ENCODE results near the gene ATG14.

GRCh38 chr14:55430024-55430690, 18.5 kb upstream of the ATG14 start:
- TF ChIP-seq POLR2A (IDR thresholded peaks at IDR 0.05) (no peak), CTCF (IDR thresholded peaks at IDR 0.05) (no peak)
